GM12872 (cell line): ENCODE data around the gene ZFPM1.
A peak's percentile ranks its signal among the peaks of the same experiment; 100 is the strongest.

Experiments used
- CTCF ChIP-seq: IDR thresholded peaks from 3 replicates; pipeline ENCODE4 v1.5.1; 2011; ENCODE audit warnings: low read depth, mild to moderate bottlenecking, low read length, moderate library complexity; ENCODE audit not compliant: insufficient read depth

The ZFPM1 gene

GRCh38 chr16:88533381-88533917 lies 80.4 kb downstream of the ZFPM1 start:
- no peak for TF ChIP-seq CTCF

GRCh38 chr16:88533932-88534637 lies 81.0 kb downstream of the ZFPM1 start:
- TF ChIP-seq CTCF, result no peak

- TF ChIP-seq CTCF, result peak; percentile 20; the same call in 1 of the 3 replicates
Measured at GRCh38 chr16:88534638-88535190, 81.6 kb downstream of the ZFPM1 start.

- no peak for TF ChIP-seq CTCF
Measured at GRCh38 chr16:88535191-88535856, 82.2 kb downstream of the ZFPM1 start.

- TF ChIP-seq CTCF, result no peak
Measured at GRCh38 chr16:88535857-88536222, 82.8 kb downstream of the ZFPM1 start.

GRCh38 chr16:88536510-88536909 lies 83.4 kb downstream of the ZFPM1 start:
- TF ChIP-seq CTCF, result no peak

GRCh38 chr16:88536971-88537751 lies 84.1 kb downstream of the ZFPM1 start:
- TF ChIP-seq CTCF, result 0 out of 3 replicates have a peak, but pooled peaks have one; percentile 14
